Colonic mucosa (tissue), 4 donors: ENCODE results near the gene JCHAIN. TPM values are rescaled to one million over a fixed set of nuclear protein-coding genes. Genes with fewer than 3 reads are reported as not detected.
"Not testable (repeated sequence)": the region's sequence is repeated elsewhere in the genome, so short reads cannot be mapped to it uniquely, and the experiment has no call there.

Experiments used
- DNase-seq: peaks from one replicate; pipeline ENCODE4 v3.0.0-alpha.2; 2020
- H3K27ac ChIP-seq: fragments of 200-600 bp; one replicate; pipeline ENCODE4 v1.8.0; 2021
- H3K27me3 ChIP-seq: fragments of 200-600 bp; one replicate; pipeline ENCODE4 v1.8.0; 2021
- H3K36me3 ChIP-seq: fragments of 200-600 bp; one replicate; pipeline ENCODE4 v1.8.0; 2021
- H3K4me1 ChIP-seq: fragments of 200-600 bp; one replicate; pipeline ENCODE4 v1.8.0; 2021; ENCODE audit warnings: mild to moderate bottlenecking
- H3K4me3 ChIP-seq: fragments of 200-600 bp; one replicate; pipeline ENCODE4 v1.8.0; 2021
- H3K9ac ChIP-seq, 2 donors: one replicate each; pipeline ENCODE4 v1.7.0; 2013; ENCODE audit warnings: control low read depth in 2 of 2, low read depth in 2 of 2, low read length in 2 of 2
- H3K9me3 ChIP-seq: fragments of 200-600 bp; one replicate; pipeline ENCODE4 v1.8.0; 2021
- intact Hi-C: fragments of 100-400 bp; cut with DNase I; formaldehyde crosslinking; loops from one replicate; pipeline ENCODE4 v1.14.1; 2022
- total RNA-seq, 2 donors: library from RNA; stranded (reverse); fragmentation: NEBNext Ultra II Directional in 1 of 2; extraction: Animal tissue kit (Norgen Biotek cat#: 25700) in 1 of 2; gene quantifications; one replicate each; pipeline ENCODE4 v1.2.1, GENCODE V29; 2021
- TF ChIP-seq, protein P1 (sequence below): fragments of 200-600 bp; IDR thresholded peaks from one replicate; pipeline ENCODE4 v1.8.0; 2022; ENCODE audit warnings: antibody characterized with exemption, mild to moderate bottlenecking
- donor health status: healthy.
- donor health status: DM: no; HTN: no; CAD: no.
- donor health status: DM: no; HTN: no; CAD: no.

Gene JCHAIN
- total RNA-seq, 2 donors from 2014 or later = 392 to 396 TPM

DNA sequence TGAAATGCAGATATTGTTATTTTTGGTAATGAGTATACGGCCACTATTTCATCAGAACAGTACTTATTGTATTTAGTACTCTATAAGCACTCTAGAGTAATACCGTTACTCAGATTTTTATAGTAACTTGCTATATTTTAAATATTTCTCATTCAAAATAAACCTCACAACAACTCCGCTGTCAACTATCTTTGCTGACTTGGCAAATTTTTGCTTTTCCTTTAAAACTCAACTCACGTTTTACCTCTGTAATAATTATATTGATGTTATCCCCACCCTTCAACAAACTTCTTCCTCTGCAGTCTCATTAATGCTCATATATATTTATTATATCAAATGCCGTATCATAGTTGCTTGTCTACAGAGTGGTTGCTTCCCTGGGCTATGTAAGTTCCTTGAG, 9.0 kb downstream of the JCHAIN start:
- H3K9me3 ChIP-seq = no peaks in the 10 kb centered on the region
- no peak overlapping the region for H3K27ac ChIP-seq
- no peaks in the 10 kb centered on the region for H3K4me1 ChIP-seq
- TF ChIP-seq, protein P1, sequence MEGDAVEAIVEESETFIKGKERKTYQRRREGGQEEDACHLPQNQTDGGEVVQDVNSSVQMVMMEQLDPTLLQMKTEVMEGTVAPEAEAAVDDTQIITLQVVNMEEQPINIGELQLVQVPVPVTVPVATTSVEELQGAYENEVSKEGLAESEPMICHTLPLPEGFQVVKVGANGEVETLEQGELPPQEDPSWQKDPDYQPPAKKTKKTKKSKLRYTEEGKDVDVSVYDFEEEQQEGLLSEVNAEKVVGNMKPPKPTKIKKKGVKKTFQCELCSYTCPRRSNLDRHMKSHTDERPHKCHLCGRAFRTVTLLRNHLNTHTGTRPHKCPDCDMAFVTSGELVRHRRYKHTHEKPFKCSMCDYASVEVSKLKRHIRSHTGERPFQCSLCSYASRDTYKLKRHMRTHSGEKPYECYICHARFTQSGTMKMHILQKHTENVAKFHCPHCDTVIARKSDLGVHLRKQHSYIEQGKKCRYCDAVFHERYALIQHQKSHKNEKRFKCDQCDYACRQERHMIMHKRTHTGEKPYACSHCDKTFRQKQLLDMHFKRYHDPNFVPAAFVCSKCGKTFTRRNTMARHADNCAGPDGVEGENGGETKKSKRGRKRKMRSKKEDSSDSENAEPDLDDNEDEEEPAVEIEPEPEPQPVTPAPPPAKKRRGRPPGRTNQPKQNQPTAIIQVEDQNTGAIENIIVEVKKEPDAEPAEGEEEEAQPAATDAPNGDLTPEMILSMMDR = no peak
- H3K36me3 ChIP-seq = no peaks in the 10 kb centered on the region
- intact Hi-C loops = no loop called here
- H3K9ac ChIP-seq = no peak overlapping the region
- no peak for DNase-seq
- H3K27me3 ChIP-seq = no peaks in the 10 kb centered on the region
- no peak overlapping the region for H3K4me3 ChIP-seq

DNA sequence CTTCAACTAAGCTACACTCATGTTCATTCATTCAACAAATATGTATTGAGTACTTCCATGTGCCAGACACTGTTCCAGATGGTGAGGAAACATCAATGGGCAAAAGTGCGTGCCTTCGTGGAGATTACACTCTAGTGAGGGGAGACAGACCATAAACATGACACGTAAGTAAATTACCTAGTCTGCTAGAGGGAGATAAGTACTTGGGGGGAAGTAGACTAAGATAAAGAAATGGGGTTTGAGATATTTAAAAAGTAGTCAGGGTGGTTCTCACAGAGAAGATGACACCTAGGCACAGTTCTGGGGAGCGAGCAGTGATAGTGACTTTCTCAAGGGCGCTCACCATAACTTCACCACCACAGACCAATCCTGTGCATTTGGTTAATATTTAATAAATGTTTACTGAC, 11.7 kb downstream of the JCHAIN start:
- H3K4me1 ChIP-seq = no peaks in the 10 kb centered on the region
- H3K4me3 ChIP-seq = no peak overlapping the region
- H3K27me3 ChIP-seq = no peaks in the 10 kb centered on the region
- TF ChIP-seq, protein P1 = no peak
- intact Hi-C loops = loop anchor here (5.0 kb wide), 2 partner anchors 353 to 1058 kb away; no protein-coding TSS in a partner anchor
- H3K36me3 ChIP-seq = no peaks in the 10 kb centered on the region
- DNase-seq = no peak
- no peak overlapping the region for H3K27ac ChIP-seq
- H3K9me3 ChIP-seq = no peaks in the 10 kb centered on the region
- no peak overlapping the region for H3K9ac ChIP-seq

DNA sequence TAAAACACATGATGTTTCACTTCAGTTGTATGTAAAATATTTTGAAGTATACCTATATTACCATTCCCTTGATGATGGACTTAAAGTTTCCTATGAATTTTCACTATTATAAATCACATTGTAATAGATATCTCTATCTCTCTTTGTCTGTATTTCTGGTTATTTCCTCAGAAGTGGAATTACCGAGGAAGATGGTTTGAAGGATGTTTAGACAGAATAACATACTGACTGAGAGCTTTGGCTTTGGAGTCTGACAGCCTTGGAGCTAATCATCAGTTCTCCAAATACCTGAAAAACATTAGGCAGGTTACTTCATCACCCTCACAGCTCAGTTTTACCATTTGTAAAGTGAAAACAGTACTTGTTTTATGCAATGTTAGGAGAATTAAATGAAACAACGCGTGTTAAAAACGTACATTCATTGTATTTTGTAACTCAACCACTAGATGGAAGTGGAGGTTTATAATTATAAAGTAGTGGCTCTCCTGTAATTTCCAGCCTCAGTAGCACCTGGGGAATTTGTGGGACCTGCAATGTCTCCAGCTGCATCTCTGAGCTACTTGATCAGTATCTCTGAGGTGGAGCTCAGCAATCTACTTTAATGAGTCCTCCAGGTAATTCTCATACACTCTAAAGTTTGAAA, 14.3 kb downstream of the JCHAIN start:
- Histone ChIP-seq H3K4me1 (no peaks in the 10 kb centered on the region), H3K9ac (no peak overlapping the region), H3K4me3 (no peak overlapping the region), H3K27me3 (no peaks in the 10 kb centered on the region), H3K9me3 (no peaks in the 10 kb centered on the region), H3K27ac (no peak overlapping the region), H3K36me3 (no peaks in the 10 kb centered on the region)
- TF ChIP-seq, protein P1 = peak; percentile 49
- intact Hi-C loops = loop anchor here (5.0 kb wide), 2 partner anchors 355 to 1060 kb away; no protein-coding TSS in a partner anchor
- DNase-seq = no peak

DNA sequence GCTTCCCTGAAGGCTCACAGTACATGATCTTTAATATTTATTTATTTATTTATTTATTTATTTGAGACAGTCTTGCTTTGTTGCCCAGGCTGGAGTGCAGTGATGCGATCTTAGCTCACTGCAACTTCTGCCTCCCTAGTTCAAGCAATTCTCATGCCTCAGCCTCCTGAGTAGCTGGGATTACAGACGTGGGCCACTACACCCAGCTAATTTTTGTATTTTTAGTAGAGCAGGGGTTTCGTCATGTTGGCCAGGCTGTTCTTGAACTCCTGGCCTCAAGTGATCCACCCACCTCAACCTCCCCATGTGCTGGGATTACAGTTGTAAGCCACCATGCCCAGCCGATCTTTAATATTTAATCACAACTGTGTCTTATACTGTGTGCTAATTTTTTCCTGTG, 15.6 kb downstream of the JCHAIN start:
- intact Hi-C loops = loop anchor here (5.0 kb wide), 2 partner anchors 357 to 1062 kb away; no protein-coding TSS in a partner anchor
- H3K27me3 ChIP-seq, H3K9me3 ChIP-seq, H3K36me3 ChIP-seq, H3K9ac ChIP-seq, H3K4me1 ChIP-seq, H3K27ac ChIP-seq, H3K4me3 ChIP-seq, DNase-seq: not testable (repeated sequence)

DNA sequence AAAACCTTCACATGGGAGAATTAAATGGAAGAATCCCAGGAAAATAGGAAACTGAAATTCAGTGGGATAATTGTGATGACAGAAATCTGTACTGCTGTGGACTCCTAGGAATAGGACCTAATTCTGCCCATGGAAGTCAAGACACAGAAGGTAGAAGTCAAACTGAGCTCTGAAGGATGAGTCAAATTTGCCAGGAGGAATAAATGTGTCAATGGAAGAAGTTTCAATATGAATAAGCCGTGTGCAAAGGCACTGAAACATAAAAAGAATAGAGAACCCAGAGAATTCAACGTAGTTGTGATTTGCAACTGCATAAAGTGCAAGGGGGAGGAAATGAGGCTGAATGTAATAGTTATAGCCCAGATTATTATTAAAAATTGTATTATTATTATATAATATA, 26.1 kb downstream of the JCHAIN start:
- TF ChIP-seq, protein P1 = no peak
- intact Hi-C loops = no loop called here
- no peaks in the 10 kb centered on the region for H3K27me3 ChIP-seq
- no peak for DNase-seq
- H3K4me1 ChIP-seq = no peaks in the 10 kb centered on the region
- H3K9ac ChIP-seq = no peak overlapping the region
- H3K27ac ChIP-seq = no peak overlapping the region
- H3K4me3 ChIP-seq = no peak overlapping the region
- no peaks in the 10 kb centered on the region for H3K9me3 ChIP-seq
- no peaks in the 10 kb centered on the region for H3K36me3 ChIP-seq

DNA sequence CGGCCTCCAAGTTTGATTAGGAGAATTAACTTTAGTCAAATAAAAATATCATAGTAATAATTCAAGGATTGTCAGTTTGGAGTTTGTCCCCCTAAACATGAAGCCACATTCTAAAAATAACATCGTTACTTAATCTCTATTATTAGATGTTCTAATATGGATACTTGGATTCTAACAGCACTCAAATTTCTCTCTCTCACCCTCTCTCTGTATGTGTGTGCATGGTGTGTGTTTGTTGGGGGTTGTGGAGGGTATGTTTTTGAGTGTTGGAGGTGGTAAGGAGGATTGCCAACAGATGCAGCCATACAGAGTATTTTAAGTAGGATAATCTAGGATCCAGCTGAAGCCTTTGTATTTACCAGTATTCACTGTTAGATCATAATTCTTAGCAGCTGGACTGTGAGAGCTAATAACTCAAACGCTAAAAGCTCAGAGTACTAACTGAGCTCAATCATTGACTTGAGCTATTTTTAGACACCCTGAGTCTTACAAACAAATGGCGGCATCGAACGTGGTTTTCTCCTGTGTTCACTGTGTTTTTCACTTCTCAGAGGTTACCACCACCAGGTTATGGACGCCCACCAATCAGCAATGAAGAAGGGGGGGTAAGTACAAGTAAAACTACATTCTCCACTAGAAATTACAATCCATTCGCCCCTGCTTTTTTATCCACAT, 28.9 kb downstream of the JCHAIN start:
- DNase-seq = no peak
- no peak overlapping the region for H3K4me3 ChIP-seq

More for the DNA sequence above, 28.9 kb downstream of the JCHAIN start:
- Histone ChIP-seq H3K27me3 (no peaks in the 10 kb centered on the region), H3K9me3 (no peaks in the 10 kb centered on the region), H3K27ac (no peak overlapping the region), H3K9ac (no peak overlapping the region), H3K4me1 (no peaks in the 10 kb centered on the region), H3K36me3 (no peaks in the 10 kb centered on the region)
- TF ChIP-seq, protein P1 = no peak
- intact Hi-C loops = no loop called here
